ENCODE data around the gene RASAL2.

DNA sequence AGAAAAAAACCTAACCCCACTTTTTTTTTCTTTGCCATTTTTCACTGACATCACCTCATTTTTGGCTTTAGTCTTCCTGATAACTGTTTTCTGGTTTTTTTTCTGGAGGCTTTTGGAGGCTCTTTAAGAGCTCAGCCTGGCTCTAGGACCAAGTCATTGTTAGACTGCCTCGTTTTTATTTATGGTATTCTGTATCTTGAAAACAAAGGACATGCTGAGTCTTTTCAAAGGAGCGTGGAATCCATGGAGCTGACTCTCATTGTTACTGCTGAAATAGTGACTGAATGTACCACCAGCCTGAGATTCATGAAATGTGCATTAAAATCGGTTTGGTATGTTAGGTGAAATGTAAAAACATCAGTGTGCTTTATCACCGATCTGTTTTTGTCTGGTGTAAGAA lies 28.0 kb downstream of the RASAL2 start:
- TF ChIP-seq, protein P1, sequence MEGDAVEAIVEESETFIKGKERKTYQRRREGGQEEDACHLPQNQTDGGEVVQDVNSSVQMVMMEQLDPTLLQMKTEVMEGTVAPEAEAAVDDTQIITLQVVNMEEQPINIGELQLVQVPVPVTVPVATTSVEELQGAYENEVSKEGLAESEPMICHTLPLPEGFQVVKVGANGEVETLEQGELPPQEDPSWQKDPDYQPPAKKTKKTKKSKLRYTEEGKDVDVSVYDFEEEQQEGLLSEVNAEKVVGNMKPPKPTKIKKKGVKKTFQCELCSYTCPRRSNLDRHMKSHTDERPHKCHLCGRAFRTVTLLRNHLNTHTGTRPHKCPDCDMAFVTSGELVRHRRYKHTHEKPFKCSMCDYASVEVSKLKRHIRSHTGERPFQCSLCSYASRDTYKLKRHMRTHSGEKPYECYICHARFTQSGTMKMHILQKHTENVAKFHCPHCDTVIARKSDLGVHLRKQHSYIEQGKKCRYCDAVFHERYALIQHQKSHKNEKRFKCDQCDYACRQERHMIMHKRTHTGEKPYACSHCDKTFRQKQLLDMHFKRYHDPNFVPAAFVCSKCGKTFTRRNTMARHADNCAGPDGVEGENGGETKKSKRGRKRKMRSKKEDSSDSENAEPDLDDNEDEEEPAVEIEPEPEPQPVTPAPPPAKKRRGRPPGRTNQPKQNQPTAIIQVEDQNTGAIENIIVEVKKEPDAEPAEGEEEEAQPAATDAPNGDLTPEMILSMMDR (conservative IDR thresholded peaks at IDR 0.05; ENCODE audit: low read depth, low read length) = no peak
- TF ChIP-seq BHLHE40 (IDR thresholded peaks at IDR 0.05; ENCODE audit: low read depth, low read length) (no peak), MAZ (IDR thresholded peaks at IDR 0.05; ENCODE audit: borderline replicate concordance, low read depth, low read length) (no peak), MAFK (IDR thresholded peaks at IDR 0.05; ENCODE audit: low read depth, low read length) (no peak), CEBPB (IDR thresholded peaks at IDR 0.05; ENCODE audit: low read depth, low read length) (no peak), POLR2A (IDR thresholded peaks at IDR 0.05; ENCODE audit: low read depth, low read length) (no peak), RAD21 (IDR thresholded peaks at IDR 0.05; ENCODE audit: low read length) (no peak)
